GM12878 (cell line): ENCODE measurements around the gene GCLM. TPM values are rescaled to one million over a fixed set of nuclear protein-coding genes. Genes with fewer than 3 reads are reported as not detected.
"Not testable (repeated sequence)": the region's sequence is repeated elsewhere in the genome, so short reads cannot be mapped to it uniquely, and the experiment has no call there.

Source experiments
- ATAC-seq: fragments of 200-7000 bp; cut with Tn5 transposase; 3 replicates; pipeline ENCODE4 v1.9.1; 2020; ENCODE audit warnings: mild to moderate bottlenecking, moderate library complexity
- BruUV-seq: library from RNA; stranded (reverse); fragments of 400-500 nt; replicated peaks from 2 replicates; lab custom pipeline; 2021; lab: Mats Ljungman, UMichigan
- CTCF ChIA-PET: fragments of 300-600 bp; sonication (Branson Sonifier 250); formaldehyde crosslinking; extraction: SDS; loops from one replicate; lab custom pipeline; 2021; ENCODE audit warnings: inconsistent platforms; lab: Yijun Ruan, JAX
- POLR2A ChIA-PET: fragments of 350-600 bp; formaldehyde crosslinking; extraction: SDS; loops from one replicate; lab custom pipeline; 2021; ENCODE audit warnings: inconsistent platforms; lab: Charles Lee
- RAD21 ChIA-PET: fragments of 300-600 bp; sonication (Branson Sonifier 250); formaldehyde crosslinking; loops from one replicate; lab custom pipeline; 2023; ENCODE audit warnings: antibody characterized with exemption; ENCODE audit not compliant: unreplicated experiment; lab: Charles Lee
- SMC1A ChIA-PET: fragments of 300-600 bp; sonication (Branson Sonifier 250); formaldehyde crosslinking; loops from one replicate; lab custom pipeline; 2023; ENCODE audit not compliant: unreplicated experiment, uncharacterized antibody; lab: Charles Lee
- DNase-seq: peaks from one replicate; pipeline ENCODE4 v3.0.0-alpha.2; 2011; ENCODE audit warnings: low read depth, low spot score
- FAIRE-seq: peaks from 3 replicates; lab custom pipeline; 2011; peaks lifted over from hg19 to GRCh38; lab: Jason Lieb, UNC
- H2AFZ ChIP-seq: 2 replicates; pipeline ENCODE4 v1.6.0; 2011; ENCODE audit warnings: low read depth, low read length, control low read depth; ENCODE audit not compliant: control insufficient read depth
- H3K27ac ChIP-seq: 2 replicates; pipeline ENCODE4 v1.5.1; 2011; ENCODE audit warnings: control low read depth; ENCODE audit not compliant: control insufficient read depth, insufficient read depth
- H3K27me3 ChIP-seq, 2 experiments: replicated peaks in 1 of 2; 2 replicates each; pipeline versions ENCODE4 v1.6.0 to v1.6.1; 2011; ENCODE audit warnings: low read length in 1 of 2; ENCODE audit not compliant: control insufficient read depth in 2 of 2, insufficient read depth in 2 of 2
- H3K36me3 ChIP-seq, 2 experiments: 2 replicates each; pipeline ENCODE4 v1.5.1; 2011; ENCODE audit warnings: low read length in 1 of 2; ENCODE audit not compliant: control insufficient read depth in 2 of 2, insufficient read depth in 2 of 2
- H3K4me1 ChIP-seq: 2 replicates; pipeline ENCODE4 v1.6.1; 2011; ENCODE audit warnings: mild to moderate bottlenecking, low read length, moderate library complexity, mixed read lengths; ENCODE audit not compliant: control insufficient read depth, insufficient read depth
- H3K4me2 ChIP-seq: 2 replicates; pipeline ENCODE4 v1.6.0; 2011; ENCODE audit warnings: control low read depth; ENCODE audit not compliant: control insufficient read depth, insufficient read depth
- H3K4me3 ChIP-seq: fragments of 200-600 bp; sonication (generic); 2 replicates; pipeline ENCODE4 v1.5.1; 2016
- H3K79me2 ChIP-seq: 2 replicates; pipeline ENCODE4 v1.6.0; 2011; ENCODE audit warnings: low read length; ENCODE audit not compliant: control insufficient read depth, insufficient read depth
- H3K9ac ChIP-seq: 2 replicates; pipeline ENCODE4 v1.8.0; 2011; ENCODE audit warnings: low read length, control low read depth, mixed read lengths; ENCODE audit not compliant: control insufficient read depth, insufficient read depth
- H3K9me3 ChIP-seq: replicated peaks from 3 replicates; pipeline ENCODE4 v1.5.1; 2011; ENCODE audit warnings: mild to moderate bottlenecking, low read length; ENCODE audit not compliant: control insufficient read depth, insufficient read depth
- H4K20me1 ChIP-seq: 2 replicates; pipeline ENCODE4 v1.6.0; 2011; ENCODE audit not compliant: control insufficient read depth, insufficient read depth
- WGBS: methylation state at CpG from one replicate; pipeline ENCODE4 v1.1.6; 2016; ENCODE audit warnings: low lambda C conversion rate; ENCODE audit not compliant: insufficient replicate concordance, insufficient coverage; ENCODE audit errors: missing lambda C conversion rate; 5-methylcytosine and 5-hydroxymethylcytosine counted together
- in situ Hi-C: fragments of 300-500 bp; cut with MboI; formaldehyde crosslinking; loops from 9 replicates; pipeline ENCODE4 v1.14.3; 2018; ENCODE audit warnings: mixed read lengths
- intact Hi-C: fragments of 100-400 bp; cut with micrococcal nuclease; formaldehyde crosslinking; loops from one replicate; pipeline ENCODE4 v1.14.2; 2022; ENCODE audit not compliant: unreplicated experiment
- polyA plus RNA-seq, 11 experiments: library from polyadenylated mRNA; depleted of rRNA in 4 of 11; unstranded in 6 of 11; stranded (reverse) in 5 of 11; fragments of >200 nt; fragmentation: Nextera tagmentation in 4 of 11; fragmentation: Illumina TruSeq in 1 of 11; extraction: Ambion mirVana in 4 of 11; extraction: Trizol in 1 of 11; gene quantifications; 1 replicate in 1 of 11; 2 replicates in 10 of 11; pipeline versions ENCODE4 v1.2.1 to v1.2.3, GENCODE V29; 2011 to 2016; ENCODE audit warnings: inconsistent platforms in 2 of 11, missing spikeins in 2 of 11, low read depth in 1 of 11
- total RNA-seq, 4 experiments: library from RNA; depleted of rRNA in 3 of 4; stranded (reverse); fragments of >200 nt in 3 of 4; fragmentation: Illumina TruSeq in 1 of 4; extraction: Trizol in 1 of 4; gene quantifications; 2 replicates each; pipeline versions ENCODE4 v1.2.1 to v1.2.3, GENCODE V29; 2013 to 2021

Gene GCLM
- total and polyA plus RNA-seq, 10 of the 15 experiments (the other 5 are each of a cell fraction or from before 2014, with no cell fraction given) = 2.6 to 17.3 (median 6.9) TPM

DNA sequence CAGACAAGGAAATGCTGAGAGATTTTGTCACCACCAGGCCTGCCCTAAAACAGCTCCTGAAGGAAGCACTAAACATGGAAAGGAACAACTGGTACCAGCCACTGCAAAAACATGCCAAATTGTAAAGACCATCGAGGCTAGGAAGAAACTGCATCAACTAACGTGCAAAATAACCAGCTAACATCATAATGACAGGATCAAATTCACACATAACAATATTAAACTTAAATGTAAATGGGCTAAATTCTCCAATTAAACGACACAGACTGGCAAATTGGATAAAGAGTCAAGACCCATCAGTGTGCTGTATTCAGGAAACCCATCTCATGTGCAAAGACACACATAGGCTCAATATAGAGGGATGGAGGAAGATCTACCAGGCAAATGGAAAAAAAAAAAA is 51.6 kb downstream of the GCLM start:
- BruUV-seq, H3K4me3 ChIP-seq, H3K4me2 ChIP-seq, RAD21 ChIA-PET, intact Hi-C loops, DNase-seq, H4K20me1 ChIP-seq, H3K79me2 ChIP-seq, ATAC-seq, H2AFZ ChIP-seq, FAIRE-seq, H3K4me1 ChIP-seq, CTCF ChIA-PET, H3K36me3 ChIP-seq, H3K9ac ChIP-seq, in situ Hi-C loops, H3K9me3 ChIP-seq, SMC1A ChIA-PET, H3K27ac ChIP-seq, H3K27me3 ChIP-seq: not testable (repeated sequence)
- POLR2A ChIA-PET = interaction anchor here (0.6 to 0.7 kb wide), 2 partner anchors 14 to 867 kb away, joined by 4 read pairs; no protein-coding TSS in a partner anchor
- WGBS = 13% methylated on average over 3 of the region's 3 CpGs

DNA sequence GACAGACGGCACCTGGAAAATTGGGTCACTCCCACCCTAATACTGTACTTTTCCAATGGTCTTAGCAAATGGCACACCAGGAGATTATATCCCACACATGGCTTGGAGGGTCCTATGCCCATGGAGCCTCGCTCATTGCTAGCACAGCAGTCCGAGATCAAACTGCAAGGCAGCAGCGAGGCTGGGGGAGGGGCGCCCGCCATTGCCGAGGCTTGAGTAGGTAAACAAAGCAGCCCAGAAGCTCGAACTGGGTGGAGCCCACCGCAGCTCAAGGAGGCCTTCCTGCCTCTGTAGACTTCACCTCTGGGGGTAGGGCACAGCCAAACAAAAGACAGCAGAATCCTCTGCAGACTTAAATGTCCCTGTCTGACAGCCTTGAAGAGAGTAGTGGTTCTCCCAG is 53.2 kb downstream of the GCLM start:
- SMC1A ChIA-PET = interaction anchor here (1.4 kb wide), 1 partner anchor 226 kb away, joined by 5 read pairs; no protein-coding TSS in a partner anchor
- H3K36me3 ChIP-seq, DNase-seq, H3K4me3 ChIP-seq, in situ Hi-C loops, H3K9ac ChIP-seq, H3K79me2 ChIP-seq, H3K27me3 ChIP-seq, H2AFZ ChIP-seq, RAD21 ChIA-PET, BruUV-seq, H3K27ac ChIP-seq, ATAC-seq, FAIRE-seq, H3K4me2 ChIP-seq, H3K4me1 ChIP-seq, H3K9me3 ChIP-seq, POLR2A ChIA-PET, H4K20me1 ChIP-seq, intact Hi-C loops, CTCF ChIA-PET: not testable (repeated sequence)
- 54% methylated on average over 9 of the region's 9 CpGs for WGBS
